Subcutaneous adipose tissue (tissue), 4 donors: Measurements from ENCODE around the gene ABCC4. TPM values are rescaled to one million over a fixed set of nuclear protein-coding genes. Genes with fewer than 3 reads are reported as not detected.

ENCODE experiments used
- total RNA-seq, 4 donors: library from RNA; depleted of rRNA; stranded (reverse); fragments of >200 nt; gene quantifications; one replicate each; pipeline ENCODE4 v1.1.0, GENCODE V29; 2016
- TF ChIP-seq, protein P1 (sequence below): fragments of 450-650 bp; IDR thresholded peaks from one replicate; pipeline ENCODE4 v1.5.1; 2016; ENCODE audit warnings: low read depth, mild to moderate bottlenecking, control low read depth, antibody characterized with exemption, moderate library complexity

ABCC4 gene
- total RNA-seq, 4 donors from 2014 or later = 4.1 to 7.7 (median 5.1) TPM

GRCh38 chr13:95234242-95234641 lies 67.0 kb downstream of the ABCC4 start:
- TF ChIP-seq, protein P1, sequence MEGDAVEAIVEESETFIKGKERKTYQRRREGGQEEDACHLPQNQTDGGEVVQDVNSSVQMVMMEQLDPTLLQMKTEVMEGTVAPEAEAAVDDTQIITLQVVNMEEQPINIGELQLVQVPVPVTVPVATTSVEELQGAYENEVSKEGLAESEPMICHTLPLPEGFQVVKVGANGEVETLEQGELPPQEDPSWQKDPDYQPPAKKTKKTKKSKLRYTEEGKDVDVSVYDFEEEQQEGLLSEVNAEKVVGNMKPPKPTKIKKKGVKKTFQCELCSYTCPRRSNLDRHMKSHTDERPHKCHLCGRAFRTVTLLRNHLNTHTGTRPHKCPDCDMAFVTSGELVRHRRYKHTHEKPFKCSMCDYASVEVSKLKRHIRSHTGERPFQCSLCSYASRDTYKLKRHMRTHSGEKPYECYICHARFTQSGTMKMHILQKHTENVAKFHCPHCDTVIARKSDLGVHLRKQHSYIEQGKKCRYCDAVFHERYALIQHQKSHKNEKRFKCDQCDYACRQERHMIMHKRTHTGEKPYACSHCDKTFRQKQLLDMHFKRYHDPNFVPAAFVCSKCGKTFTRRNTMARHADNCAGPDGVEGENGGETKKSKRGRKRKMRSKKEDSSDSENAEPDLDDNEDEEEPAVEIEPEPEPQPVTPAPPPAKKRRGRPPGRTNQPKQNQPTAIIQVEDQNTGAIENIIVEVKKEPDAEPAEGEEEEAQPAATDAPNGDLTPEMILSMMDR = no peak

- TF ChIP-seq, protein P1 = no peak
These were observed 68.1 kb downstream of the ABCC4 start for GRCh38 chr13:95233026-95233635.

DNA sequence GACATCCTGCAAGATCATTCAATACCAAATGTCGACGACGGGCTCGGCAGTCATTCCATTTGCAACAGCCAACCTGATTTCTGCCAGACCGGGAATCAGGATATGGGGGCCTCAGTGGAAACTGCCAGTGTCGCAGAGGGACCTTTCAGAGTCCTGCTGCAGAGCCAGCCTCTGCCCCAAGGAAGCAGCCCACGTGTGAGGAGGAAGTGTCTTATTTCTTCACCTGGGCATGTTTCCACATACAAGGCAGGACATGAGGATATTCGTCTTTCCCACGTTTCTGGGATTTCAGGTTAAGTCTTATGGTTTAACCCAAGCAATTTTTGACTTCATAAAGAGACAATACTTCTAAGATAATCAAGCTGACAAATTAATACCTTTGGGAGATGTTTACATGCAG lies 69.9 kb downstream of the ABCC4 start:
- TF ChIP-seq, protein P1 = no peak

- TF ChIP-seq, protein P1 = no peak
These were observed 71.4 kb downstream of the ABCC4 start for GRCh38 chr13:95229855-95230254.

DNA sequence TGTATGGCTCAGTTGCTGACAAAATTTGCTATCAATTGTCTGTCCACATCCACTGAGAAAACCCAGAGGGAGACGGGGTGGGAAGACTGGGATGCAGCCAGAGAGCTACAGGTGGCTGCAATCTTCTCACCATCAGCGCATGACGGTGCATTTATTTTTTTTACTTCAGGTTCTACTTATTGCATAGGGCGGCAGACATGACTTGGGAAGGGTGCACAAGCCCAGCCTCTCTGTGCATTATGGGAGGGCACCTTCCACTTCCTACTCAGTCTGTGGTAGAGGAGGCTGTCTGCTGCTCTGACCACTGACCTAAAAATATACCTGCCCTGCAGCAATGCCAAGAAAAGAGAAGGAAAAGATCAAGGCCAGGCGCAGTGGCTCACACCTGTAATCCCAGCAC lies 73.1 kb downstream of the ABCC4 start:
- TF ChIP-seq, protein P1 = no peak

- TF ChIP-seq, protein P1 = no peak
These were observed 74.1 kb downstream of the ABCC4 start for GRCh38 chr13:95226932-95227695.

DNA sequence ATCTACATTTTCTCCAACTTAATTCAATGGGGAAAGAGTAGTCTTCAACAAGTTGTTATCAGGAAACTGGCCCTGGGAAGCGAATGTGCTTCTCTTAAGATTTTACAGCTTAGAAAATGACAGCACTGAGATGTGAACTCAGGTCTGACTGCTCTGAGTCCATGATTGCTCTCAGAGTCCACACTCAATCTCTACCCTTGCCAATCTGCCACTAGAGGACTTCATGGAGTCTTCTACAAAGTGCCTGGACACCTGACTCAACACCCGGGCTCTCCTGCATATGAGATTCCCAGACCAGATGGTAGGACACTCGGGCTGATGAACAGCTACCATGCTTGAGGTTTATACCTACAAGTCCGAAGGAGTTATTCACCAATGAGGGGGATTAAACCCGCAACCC lies 74.8 kb downstream of the ABCC4 start:
- TF ChIP-seq, protein P1 = no peak
